OCI-LY1 (cell line): ENCODE data around the gene OPA1.

ENCODE experiments used
- H2AFZ ChIP-seq: fragments of 200-600 bp; sonication (generic), shearing (Covaris generic); 2 replicates; pipeline ENCODE4 v1.6.0; 2014; ENCODE audit warnings: antibody characterized with exemption, mild to moderate bottlenecking, low read length
- H3F3A ChIP-seq: fragments of 200-600 bp; sonication (generic), shearing (Covaris generic); 2 replicates; pipeline ENCODE4 v1.6.0; 2014; ENCODE audit warnings: mild to moderate bottlenecking, antibody characterized with exemption, low read length, moderate library complexity; ENCODE audit not compliant: insufficient read depth
- H3K27ac ChIP-seq: fragments of 200-600 bp; sonication (generic); 2 replicates; pipeline ENCODE4 v1.5.1; 2014; ENCODE audit warnings: low read length, mixed run types, mild to moderate bottlenecking, low read depth; ENCODE audit not compliant: poor library complexity, severe bottlenecking
- H3K27me3 ChIP-seq: fragments of 200-600 bp; sonication (generic); 2 replicates; pipeline ENCODE4 v1.6.0; 2014; ENCODE audit warnings: antibody characterized with exemption, mild to moderate bottlenecking, low read length, moderate library complexity; ENCODE audit not compliant: insufficient read depth
- H3K36me3 ChIP-seq: fragments of 200-600 bp; sonication (generic); 2 replicates; pipeline ENCODE4 v1.6.1; 2014; ENCODE audit warnings: mild to moderate bottlenecking, antibody characterized with exemption, low read length, moderate library complexity, mixed read lengths; ENCODE audit not compliant: insufficient read depth
- H3K4me1 ChIP-seq: fragments of 200-600 bp; sonication (generic); 2 replicates; pipeline ENCODE4 v1.5.1; 2014; ENCODE audit warnings: mild to moderate bottlenecking, low read length, moderate library complexity; ENCODE audit not compliant: insufficient read depth, severe bottlenecking
- H3K4me2 ChIP-seq: fragments of 200-600 bp; sonication (generic), shearing (Covaris generic); 2 replicates; pipeline ENCODE4 v1.6.1; 2014; ENCODE audit warnings: low read length
- H3K4me3 ChIP-seq: fragments of 200-600 bp; sonication (generic); 2 replicates; pipeline ENCODE4 v1.5.1; 2014; ENCODE audit warnings: low read length, low read depth, mild to moderate bottlenecking, mixed read lengths; ENCODE audit not compliant: poor library complexity, severe bottlenecking
- H3K79me2 ChIP-seq: fragments of 200-600 bp; shearing (Covaris generic); 2 replicates; pipeline ENCODE4 v1.6.1; 2016; ENCODE audit warnings: mixed run types, low read length, mixed read lengths; ENCODE audit not compliant: insufficient read depth
- H3K9ac ChIP-seq: fragments of 200-600 bp; sonication (generic), shearing (Covaris generic); 2 replicates; pipeline ENCODE4 v1.6.1; 2014; ENCODE audit warnings: mild to moderate bottlenecking, low read length, mixed read lengths
- H3K9me2 ChIP-seq: fragments of 200-600 bp; sonication (generic), shearing (Covaris generic); 2 replicates; pipeline ENCODE4 v1.6.1; 2014; ENCODE audit warnings: low read depth, mild to moderate bottlenecking, low read length, mixed read lengths
- H3K9me3 ChIP-seq: fragments of 200-600 bp; shearing (Covaris generic); 2 replicates; pipeline ENCODE4 v1.6.1; 2014; ENCODE audit warnings: low read length, mixed read lengths
- H4K20me1 ChIP-seq: fragments of 200-600 bp; sonication (generic), shearing (Covaris generic); 2 replicates; pipeline ENCODE4 v1.6.0; 2016; ENCODE audit warnings: mild to moderate bottlenecking, low read length; ENCODE audit not compliant: insufficient read depth
- EZH2 ChIP-seq: fragments of 200-600 bp; sonication (generic), shearing (Covaris generic); IDR thresholded peaks from 2 replicates; pipeline ENCODE4 v1.8.0; 2017; ENCODE audit warnings: borderline replicate concordance, mixed run types, mild to moderate bottlenecking, antibody characterized with exemption, low read length, moderate library complexity, mixed read lengths
- TF ChIP-seq, protein P1 (sequence below): fragments of 200-600 bp; sonication (generic), shearing (Covaris generic); IDR thresholded peaks from 2 replicates; pipeline ENCODE4 v1.5.1; 2017; ENCODE audit warnings: mild to moderate bottlenecking, antibody characterized with exemption, low read length, moderate library complexity, mixed read lengths

OPA1 gene

DNA sequence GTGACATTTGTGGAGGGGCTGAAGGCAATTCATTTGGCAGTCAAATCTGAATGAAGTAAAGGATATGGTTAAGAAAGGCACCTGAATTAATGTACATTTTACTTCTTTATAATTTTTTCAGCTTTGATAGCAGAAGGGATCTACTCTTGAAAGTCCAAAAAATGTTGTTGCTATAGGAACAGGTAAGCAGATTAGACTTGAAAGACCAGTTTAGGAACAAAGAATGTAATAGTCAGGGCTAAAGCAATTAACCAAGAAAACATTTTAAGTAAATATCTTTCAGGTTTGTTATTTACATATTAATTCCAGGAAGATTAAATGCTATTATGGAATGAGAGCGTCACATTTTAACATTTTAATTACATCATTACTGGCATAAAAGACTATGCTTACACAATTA is 39.4 kb upstream of the OPA1 start:
- no peak for TF ChIP-seq EZH2
- TF ChIP-seq, protein P1, sequence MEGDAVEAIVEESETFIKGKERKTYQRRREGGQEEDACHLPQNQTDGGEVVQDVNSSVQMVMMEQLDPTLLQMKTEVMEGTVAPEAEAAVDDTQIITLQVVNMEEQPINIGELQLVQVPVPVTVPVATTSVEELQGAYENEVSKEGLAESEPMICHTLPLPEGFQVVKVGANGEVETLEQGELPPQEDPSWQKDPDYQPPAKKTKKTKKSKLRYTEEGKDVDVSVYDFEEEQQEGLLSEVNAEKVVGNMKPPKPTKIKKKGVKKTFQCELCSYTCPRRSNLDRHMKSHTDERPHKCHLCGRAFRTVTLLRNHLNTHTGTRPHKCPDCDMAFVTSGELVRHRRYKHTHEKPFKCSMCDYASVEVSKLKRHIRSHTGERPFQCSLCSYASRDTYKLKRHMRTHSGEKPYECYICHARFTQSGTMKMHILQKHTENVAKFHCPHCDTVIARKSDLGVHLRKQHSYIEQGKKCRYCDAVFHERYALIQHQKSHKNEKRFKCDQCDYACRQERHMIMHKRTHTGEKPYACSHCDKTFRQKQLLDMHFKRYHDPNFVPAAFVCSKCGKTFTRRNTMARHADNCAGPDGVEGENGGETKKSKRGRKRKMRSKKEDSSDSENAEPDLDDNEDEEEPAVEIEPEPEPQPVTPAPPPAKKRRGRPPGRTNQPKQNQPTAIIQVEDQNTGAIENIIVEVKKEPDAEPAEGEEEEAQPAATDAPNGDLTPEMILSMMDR = no peak
- no peak overlapping the region for H3K9ac ChIP-seq
- H3K9me3 ChIP-seq = no peaks in the 10 kb centered on the region
- H4K20me1 ChIP-seq = no peaks in the 10 kb centered on the region
- H3K27me3 ChIP-seq = no peaks in the 10 kb centered on the region
- H3K4me1 ChIP-seq = no peaks in the 10 kb centered on the region
- no peaks in the 10 kb centered on the region for H3F3A ChIP-seq
- no peaks in the 10 kb centered on the region for H3K79me2 ChIP-seq
- no peak overlapping the region for H3K4me3 ChIP-seq
- H2AFZ ChIP-seq = no peak overlapping the region
- H3K9me2 ChIP-seq = no peaks in the 10 kb centered on the region
- H3K36me3 ChIP-seq = no peaks in the 10 kb centered on the region
- H3K27ac ChIP-seq = no peak overlapping the region
- H3K4me2 ChIP-seq = no peak overlapping the region

DNA sequence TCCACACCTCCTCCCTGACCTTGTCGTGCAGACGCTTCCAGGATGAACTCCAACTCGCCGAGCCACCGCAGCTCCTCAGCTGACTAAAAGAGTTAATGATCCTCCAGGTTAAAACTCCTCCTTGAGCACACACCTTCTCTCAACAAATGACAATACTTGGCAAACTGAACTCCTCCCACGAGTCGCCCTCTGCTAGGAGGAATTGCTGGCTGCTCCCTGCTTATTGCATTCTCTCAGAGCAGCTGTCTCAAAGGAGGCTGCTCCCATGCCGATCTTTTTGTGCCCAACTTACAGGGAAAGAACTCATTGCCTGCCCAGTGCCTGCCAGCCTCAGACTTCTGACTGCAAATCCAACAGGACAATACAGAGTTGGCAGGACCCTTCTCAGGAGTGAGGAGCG is 38.2 kb upstream of the OPA1 start, which contains the start of gene ATP13A4:
Gene ATP13A4 (minus strand): TSS at position 85 of the 400 bp plus-strand sequence. CDS start 96 bp downstream, outside the sequence.
- no peak within 1 kb of the TSS for H3K4me2 ChIP-seq
- H3K9me3 ChIP-seq = no peaks in the 10 kb centered on the region

DNA sequence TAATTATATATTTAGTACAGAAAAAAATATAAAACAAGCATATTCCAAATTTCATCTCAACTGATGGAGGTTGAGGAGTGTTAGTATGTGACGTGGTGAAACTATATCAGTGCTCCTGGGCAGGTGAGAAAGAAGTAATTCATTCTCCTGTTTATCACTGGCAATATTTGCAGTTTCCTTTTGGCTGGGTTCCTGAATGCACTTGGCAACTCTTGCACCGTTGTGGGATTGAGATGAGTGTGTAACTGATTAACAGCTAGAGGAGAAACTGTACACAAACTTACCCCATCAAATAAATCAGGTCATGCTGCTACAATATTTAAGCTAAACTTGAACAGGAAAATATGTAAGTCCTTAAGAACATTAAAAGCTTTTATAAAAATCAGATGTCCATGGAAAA is 36.2 kb upstream of the OPA1 start:
- no peaks in the 10 kb centered on the region for H3K36me3 ChIP-seq
- no peak overlapping the region for H3K9ac ChIP-seq
- no peaks in the 10 kb centered on the region for H3K79me2 ChIP-seq
- H3K27ac ChIP-seq = no peak overlapping the region
- no peaks in the 10 kb centered on the region for H3K4me1 ChIP-seq
- H3F3A ChIP-seq = no peaks in the 10 kb centered on the region
- H2AFZ ChIP-seq = no peak overlapping the region
- no peaks in the 10 kb centered on the region for H4K20me1 ChIP-seq
- H3K9me3 ChIP-seq = no peaks in the 10 kb centered on the region
- H3K9me2 ChIP-seq = no peaks in the 10 kb centered on the region
- H3K4me3 ChIP-seq = no peak overlapping the region
- TF ChIP-seq EZH2 = no peak
- TF ChIP-seq, protein P1 = no peak
- no peaks in the 10 kb centered on the region for H3K27me3 ChIP-seq
- no peak overlapping the region for H3K4me2 ChIP-seq

More for the DNA sequence above, 38.2 kb upstream of the OPA1 start, which contains the start of gene ATP13A4:
- TF ChIP-seq EZH2 = no peak
- TF ChIP-seq, protein P1 = no peak
- Histone ChIP-seq H3K4me1 (no peaks in the 10 kb centered on the region), H3K4me3 (no peak within 1 kb of the TSS), H2AFZ (no peak within 1 kb of the TSS), H3K27me3 (no peaks in the 10 kb centered on the region), H3K27ac (no peak within 1 kb of the TSS), H3K79me2 (no peaks in the 10 kb centered on the region), H3K9ac (no peak within 1 kb of the TSS), H3F3A (no peaks in the 10 kb centered on the region), H3K9me2 (no peaks in the 10 kb centered on the region), H4K20me1 (no peaks in the 10 kb centered on the region), H3K36me3 (no peaks in the 10 kb centered on the region)
